NCI-H2196 treated with DMSO at 0.1 percent for 48 hours (cell line): ENCODE results near the gene MAP2K6.

Experiments
- DNase-seq: peaks from one replicate; lab custom pipeline; 2025; ENCODE audit not compliant: unreplicated experiment; lab: John Stamatoyannopoulos, UW

MAP2K6 gene

DNA sequence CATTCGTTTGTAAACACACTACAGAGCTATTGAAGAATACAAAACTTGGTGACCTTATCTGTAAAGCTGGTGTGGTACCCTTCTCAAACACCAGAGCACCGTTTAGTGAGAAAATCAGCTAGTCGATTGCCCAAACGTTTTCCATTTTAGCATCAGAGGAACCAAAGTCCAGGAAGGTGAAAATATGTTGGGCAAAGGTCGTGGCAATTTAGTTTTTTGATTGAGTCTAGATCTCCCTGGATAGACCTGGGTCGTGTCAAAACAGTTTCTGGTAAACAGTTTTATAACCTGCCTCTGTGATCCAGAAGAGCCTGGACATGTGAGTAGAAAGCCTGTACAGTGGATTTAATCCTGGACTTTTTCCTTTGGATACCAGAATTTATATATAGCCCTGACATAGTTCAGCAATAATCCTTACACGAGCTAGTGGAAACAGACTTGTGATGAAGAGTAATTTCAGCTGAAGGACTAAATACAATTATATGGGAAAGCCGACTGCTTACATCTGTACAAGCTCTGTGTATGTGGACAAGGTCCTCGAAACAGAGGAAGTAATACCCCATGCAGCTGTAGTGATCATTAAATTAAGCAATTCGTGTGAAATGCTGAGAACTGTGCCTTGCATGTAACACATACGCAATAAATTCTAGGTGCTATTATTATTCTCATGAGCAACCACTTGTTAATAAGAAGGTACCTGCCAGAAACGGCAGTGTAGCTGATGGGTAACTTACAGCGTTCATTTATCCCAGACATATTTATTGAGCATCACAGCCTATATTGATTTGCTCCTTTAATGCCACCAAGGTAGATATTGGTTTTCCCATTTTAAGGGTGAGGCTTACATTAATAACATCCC, 72.5 kb downstream of the MAP2K6 start:
- no peak for DNase-seq

DNA sequence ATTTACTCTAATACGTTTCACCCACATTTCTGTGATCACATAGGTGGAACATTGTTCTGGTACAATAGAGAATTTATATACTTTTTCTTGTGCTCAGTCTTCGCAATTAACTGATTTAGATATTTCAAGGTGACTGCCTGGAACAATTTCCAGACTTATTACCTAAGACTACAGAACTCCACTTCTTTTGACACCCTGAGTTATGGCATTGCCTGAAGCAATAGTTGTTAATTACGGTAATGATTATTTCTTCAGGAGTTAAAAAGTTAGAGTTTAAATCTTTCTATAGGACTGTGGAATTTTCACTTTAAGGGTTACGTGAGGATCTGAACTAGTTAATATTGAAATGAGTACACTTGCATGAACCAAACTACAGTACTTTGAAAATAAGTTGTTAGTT, 74.8 kb downstream of the MAP2K6 start:
- no peak for DNase-seq

DNA sequence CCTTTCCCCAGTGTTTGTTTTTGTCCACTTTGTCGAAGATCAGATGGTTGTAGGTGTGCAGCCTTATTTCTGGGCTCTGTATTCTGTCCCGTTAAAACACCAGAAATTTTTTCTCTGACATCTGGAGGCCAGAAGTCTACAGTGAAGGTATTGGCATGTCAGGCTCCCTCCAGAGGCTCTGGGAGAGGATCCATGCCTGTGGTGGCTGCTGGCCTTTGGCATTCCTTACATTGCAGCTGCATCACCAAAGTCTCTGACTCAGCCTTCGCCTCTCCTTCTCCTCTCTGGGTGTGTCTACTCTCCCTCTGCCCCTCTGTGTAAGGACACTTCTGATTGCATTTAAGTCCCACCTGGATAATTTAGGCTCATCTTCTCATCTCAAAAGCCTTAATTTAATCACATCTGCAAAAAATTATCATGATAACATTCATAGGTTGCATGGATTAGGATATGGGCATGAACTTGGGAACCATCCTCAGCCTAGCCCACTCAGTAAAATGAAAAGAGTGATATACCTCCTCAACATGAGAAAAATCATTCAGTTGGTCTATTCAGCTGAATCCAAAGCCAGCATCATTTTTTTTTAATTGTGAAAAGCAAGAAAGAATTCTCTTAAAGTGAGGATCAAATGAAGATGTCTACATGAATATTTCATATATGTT, 78.0 kb downstream of the MAP2K6 start:
- DNase-seq = no peak

DNA sequence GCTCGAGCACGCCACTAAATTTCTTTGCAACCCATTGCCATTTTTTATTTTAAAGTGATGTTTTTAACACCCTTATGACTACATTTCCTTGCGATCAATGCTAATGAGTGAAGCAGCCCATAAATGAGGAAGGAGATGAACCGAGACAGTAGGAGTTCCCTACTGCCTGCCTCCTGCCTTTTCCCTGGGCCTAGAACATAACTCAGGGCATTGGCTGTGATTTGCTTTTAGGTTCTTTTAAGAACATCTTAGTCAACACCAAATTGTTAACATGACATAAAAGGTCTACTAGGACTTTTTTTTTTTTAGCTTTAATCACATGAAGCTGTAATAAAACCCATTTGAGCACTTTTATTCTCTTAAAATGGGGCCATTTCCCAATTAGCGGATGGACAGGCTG, 81.3 kb downstream of the MAP2K6 start:
- no peak for DNase-seq

DNA sequence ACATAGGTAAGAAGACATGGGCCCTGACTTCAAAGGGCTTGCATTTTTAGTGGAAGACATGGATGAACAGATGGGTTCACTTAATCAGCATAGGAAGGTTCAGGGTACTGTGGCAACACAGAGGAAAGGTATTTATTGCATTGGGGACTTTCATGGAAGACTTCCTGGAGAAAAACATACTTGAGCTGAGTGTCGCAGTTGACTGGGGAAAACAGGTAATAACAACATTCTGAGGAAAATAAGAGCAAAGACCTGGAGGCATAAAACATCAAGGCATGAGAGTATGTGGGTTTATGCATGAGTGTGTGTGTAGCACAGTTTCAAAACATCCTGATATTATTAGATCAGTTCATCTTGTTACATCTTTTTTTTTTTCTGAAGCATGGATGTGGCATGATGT, 82.7 kb downstream of the MAP2K6 start:
- DNase-seq = no peak

DNA sequence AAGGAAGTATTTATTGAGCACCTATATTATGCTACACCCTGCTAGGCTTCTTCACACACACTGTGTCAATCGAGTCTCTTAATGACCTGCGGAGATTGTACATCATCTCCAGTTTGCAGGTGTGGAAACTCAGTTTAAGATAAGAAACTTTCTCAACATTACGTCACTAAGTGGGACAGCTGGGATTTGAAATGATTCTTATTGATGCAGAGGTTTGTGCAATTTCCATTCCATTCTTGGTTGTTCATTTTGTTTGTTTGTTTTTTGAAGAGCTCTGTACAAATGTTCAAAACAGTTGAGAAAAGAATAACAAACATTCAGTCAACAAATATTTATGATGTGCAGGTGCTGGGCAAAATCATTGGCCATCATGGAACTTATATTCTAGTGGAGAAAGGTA, 84.8 kb downstream of the MAP2K6 start:
- DNase-seq = no peak

DNA sequence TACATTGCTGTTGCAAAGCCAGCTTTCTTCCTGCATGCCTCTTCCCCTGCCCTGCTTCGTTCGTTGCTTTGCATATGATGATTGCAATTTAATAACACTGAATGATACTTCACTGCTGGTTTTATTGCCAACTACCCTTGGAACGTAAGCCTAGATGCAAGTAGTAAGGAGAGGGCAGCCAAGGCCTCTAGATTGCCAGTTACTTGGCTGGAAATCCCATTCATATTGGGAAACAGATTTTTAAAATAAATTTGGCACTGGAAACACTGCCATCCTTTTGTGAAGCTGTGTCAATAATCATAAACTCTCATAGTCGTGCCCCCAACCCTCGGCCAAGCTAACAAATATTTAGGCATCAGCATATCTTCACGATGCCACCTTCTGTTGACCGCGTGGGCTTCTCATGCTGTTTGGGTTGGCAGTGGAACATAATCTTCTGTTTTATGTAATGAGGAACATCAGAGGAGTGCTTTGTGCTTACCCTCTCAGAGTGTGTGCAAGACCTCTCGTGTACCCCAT, 86.5 kb downstream of the MAP2K6 start:
- DNase-seq = peak; percentile 29

DNA sequence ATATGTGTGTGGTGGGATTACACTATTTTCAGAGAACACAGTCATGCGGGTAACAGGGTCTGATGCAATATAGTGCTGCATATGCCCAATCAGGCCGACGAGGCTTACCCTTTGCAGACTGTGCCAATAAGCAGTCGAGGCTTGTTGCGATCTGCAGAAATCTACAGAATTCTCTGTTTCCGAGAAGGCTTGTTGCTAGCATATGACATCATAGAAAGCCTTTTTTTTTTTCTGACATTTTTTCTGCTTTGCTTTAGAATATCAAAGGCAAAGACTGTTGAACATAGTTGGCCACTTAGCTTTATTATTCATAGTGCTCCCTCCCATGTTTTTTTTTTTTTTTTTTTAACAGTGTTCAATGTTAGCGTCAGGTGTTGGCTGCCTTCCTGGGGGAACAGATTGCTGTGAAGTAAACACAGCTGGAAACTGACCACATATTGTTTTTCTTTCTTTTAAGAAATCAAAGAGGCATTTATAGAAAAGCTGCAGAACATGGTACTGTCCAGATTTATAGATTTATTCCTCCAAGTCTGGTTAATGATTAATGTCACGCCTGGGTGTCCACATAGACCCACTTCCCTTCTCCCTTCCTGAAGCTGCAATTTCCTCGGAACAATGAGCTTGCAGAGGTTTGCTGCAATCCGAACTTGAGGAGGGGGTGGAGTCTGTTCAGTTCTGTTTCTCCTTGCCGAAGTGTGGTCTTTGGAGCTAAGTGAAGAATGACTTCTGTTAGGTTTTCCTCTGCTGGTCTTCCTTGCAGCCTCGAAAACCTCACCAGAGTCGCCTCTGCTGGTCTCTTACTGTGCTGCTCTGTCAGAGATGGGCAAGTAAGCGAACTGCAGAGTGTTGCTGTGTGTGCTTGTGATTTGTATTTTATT, 87.3 kb downstream of the MAP2K6 start:
- peak; percentile 38 for DNase-seq

DNA sequence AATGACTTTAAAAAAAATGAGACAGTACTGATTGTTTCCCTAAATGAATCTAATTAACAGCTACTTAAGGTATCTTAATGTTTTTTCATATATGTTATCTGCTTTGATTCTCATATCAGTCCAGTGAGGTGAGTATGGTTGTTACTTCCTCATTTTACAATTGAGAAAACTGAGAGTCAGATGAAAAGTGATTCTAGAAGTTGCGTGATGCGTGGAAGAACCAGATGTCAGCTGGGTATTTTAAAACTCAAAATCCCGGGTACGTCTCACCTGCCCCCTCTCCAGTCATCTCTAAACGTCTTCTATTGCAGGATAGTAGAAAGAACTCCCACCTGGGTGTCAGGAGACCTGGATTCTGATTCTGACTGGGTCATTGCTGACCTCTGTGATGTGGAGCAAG, 89.2 kb downstream of the MAP2K6 start:
- no peak for DNase-seq

DNA sequence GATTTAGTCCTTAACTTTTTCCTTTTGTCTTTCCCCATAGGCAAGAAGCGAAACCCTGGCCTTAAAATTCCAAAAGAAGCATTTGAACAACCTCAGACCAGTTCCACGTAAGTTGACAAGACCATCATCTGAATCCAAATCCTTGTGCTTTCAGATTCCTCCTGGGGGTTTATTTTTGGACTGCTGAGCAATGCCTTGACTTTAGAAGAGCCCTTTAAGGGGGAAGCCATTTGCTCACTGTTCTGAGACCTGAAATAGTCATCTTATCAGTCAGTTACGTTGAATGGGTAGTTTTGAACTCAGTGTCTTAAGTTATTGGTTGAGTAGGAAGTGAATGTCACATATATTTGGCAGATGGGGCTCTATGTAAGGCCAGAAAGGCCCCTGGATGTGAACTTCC, 91.2 kb downstream of the MAP2K6 start:
- DNase-seq = no peak

DNA sequence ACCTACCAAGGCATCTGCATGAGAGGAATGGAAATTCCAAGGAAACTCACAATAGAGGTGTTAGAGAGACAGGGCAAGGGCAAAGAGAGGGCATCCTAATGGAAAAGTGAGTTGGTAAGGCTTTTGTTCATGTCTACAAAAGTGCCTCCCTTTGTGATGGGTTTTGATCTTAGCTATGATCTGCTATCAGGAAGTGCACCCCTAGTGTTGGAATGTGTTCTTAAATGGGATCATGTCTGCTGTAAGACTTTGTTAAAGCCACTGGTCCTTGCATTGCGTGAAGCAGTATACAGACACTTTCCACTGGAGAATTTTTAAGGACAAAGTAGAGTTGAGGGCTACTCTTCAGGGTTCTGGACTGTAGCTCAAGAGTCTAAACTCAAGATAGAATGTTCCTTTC, 92.0 kb downstream of the MAP2K6 start:
- no peak for DNase-seq

DNA sequence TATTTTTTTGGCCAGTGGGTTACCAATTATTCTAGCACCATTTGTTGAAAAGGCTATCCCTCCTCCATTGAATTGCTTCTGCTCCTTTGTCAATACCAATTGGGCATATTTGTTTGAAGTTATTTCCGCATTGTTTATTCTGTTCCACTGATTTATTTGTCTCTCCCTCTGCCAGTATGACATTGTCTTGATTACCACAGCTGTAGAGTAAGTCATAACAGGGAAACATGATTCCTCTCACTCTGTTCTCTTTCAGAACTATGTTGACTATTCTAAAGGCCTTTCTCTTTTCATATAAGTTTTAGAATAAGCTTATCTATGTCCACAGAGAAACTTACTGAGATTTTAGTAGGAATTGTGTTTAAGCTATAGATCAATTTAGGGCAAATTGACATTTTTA, 94.3 kb downstream of the MAP2K6 start:
- no peak for DNase-seq

DNA sequence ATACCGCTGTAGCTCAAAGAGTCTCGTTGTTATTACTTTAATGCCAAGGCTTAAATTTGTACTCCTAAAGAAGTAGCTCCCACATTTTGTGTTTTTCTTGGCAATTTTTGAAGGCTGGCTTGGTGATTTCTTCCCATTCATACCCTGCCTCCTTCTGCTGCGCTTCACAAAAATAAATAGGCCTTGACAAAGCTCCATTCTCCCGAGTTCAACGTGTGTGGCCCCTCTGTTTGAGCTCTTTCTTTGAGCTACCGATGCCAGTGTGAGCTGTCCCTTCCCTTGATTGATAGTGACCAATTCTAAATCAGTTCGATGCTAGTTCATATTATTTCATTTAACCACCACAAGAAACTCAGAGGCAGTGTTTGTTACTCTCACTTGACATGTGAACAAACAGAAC, 96.8 kb downstream of the MAP2K6 start:
- no peak for DNase-seq

DNA sequence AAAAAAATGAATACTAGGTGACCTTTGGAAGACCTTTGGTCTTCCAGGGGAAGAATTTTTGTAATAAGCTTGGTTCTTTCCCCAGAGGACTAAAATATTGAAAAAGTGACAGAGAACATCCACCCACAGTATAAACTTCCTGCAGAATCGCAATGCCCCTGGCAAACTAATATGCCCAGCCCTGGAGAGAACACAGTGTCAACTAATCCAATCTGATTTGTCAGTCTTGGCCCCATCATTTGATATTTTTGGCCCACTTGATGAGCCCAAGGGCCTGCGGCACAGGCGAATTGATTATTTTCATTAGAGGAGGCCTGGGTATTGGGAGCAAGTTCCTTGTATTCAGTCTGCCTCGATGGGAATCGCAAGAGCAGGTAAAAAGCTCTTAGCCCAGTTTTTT, 98.4 kb downstream of the MAP2K6 start:
- DNase-seq = no peak

DNA sequence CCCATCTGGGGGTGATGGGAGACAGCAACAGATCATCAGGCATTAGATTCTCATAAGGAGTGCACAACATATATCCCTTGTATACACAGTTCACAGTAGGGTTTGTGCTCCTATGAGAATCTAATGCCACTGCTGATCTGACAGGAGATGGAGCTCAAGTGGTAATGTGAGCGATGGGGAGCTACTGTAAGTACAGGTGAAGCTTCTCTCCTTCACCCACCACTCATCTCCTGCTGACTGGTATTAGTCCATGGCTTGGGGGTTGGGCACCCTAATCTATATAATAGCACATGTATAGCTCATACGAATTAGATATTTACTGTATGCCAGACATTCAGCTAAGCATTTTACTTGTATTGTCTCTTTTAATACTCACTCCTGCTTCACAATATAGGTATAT, 101.7 kb downstream of the MAP2K6 start:
- no peak for DNase-seq

DNA sequence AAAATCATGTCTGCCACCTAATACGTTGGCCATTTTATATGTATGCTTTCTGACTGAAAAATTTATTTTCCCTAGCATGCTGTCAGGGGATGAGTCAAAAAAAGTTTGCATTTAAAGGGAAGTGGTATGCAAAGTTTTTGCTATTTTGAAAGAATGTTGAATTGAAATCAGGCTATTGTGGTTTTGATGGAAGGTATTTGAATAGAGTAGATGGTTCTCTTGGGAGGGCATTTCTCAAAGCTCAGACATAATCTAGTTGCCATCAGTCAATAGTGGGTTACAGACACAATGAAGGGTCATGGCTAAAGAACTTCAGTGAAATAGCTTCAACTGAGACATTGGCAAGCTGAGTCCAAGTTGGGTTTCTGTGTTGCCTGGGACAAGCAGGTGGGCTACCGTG, 102.4 kb downstream of the MAP2K6 start:
- no peak for DNase-seq

DNA sequence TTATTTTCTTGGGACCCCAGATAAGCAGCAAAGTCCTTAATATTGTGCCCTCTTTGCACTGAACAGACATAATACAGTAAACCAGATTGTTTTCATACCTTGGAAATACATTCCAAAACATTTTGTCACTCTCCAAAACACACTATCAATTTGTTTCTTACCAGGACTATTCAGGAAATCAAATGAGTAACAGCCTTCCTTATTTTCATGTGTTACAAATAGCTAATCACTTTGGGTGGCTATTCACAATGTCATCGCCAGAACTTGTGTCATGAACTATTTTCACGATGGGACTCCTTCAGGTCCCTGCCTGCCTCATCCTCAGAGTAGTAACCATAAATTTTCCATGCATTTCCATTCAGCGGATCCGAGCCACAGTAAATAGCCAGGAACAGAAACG, 104.5 kb downstream of the MAP2K6 start:
- no peak for DNase-seq

DNA sequence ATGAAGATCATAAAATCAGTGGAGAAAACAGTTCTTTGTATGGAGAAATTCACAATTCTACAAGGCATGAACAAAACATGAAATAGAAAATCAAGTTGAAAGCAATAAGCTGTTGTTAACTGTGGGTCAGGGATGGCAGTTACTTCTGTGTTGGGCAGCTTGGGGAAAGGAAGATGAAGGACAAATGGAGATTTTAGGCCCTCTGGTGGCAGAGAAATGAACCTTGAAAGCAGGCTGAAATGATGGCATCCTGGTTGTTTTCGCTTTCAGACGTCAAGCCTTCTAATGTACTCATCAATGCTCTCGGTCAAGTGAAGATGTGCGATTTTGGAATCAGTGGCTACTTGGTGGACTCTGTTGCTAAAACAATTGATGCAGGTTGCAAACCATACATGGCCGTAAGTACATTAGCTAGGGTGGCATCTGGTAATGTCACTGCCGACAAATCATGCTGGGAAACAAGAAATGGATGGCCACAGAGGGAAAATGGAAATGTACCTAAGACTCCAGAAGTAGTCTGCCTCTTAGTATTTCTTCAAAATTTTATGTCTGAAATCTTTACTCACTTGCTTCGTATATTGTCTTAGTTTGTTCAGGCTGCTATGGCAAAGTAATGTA, 108.9 kb downstream of the MAP2K6 start:
- peak; percentile 23 for DNase-seq

DNA sequence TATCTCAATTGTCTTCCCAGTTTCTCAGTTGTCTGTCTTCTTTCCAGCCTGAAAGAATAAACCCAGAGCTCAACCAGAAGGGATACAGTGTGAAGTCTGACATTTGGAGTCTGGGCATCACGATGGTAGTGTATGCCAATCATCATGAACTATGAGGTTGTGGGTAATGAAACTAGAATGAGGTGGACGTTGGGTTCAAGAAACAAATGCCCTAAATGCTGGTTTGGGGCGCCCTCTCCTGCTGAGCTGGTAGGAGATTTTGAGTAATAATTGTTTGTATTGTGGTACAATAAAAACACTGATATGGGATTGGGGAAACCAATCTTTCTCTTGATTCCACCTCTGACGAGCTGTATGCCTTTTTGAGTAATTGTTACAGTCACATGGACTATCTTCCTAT, 110.4 kb downstream of the MAP2K6 start:
- DNase-seq = no peak

DNA sequence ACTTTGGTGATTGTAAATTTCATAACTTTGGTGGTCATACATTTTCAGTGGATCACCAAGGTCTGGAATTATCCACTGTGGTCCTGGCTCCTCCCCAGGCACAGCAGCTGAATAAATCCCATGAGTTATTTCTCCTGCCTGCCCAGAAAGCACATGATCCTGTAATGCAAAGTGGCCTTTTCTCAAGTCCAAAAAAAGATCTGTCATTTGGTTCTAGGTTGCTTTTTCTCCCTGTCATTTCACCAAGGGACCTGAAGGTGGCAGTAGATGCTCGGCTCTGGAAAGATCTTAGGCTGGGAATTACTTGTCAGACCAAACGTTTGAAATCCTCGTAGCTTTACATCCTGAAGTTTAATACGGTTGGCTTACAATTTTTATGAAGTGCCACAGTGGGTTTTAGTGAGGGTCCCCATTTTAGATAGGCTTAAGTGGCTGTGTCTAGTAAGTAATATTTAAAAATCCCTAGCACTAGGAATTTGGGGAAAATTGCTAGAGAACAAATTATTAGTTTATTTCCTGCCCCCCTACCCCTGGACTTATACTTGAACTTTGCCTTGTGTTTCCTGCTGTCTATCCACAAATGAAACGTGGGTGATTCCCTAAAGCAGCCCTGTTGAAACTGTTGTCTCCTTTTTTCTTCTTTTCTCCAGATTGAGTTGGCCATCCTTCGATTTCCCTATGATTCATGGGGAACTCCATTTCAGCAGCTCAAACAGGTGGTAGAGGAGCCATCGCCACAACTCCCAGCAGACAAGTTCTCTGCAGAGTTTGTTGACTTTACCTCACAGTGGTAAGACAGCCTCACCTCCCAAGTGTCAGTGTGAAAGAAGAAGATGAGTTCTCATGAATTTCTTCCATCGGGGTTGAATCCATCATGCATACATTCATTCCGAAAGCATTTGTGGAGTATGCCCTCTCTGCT, 111.7 kb downstream of the MAP2K6 start:
- DNase-seq = peak; percentile 14
